Measurements from ENCODE around the gene IL34.
"Not testable (repeated sequence)": the region's sequence is repeated elsewhere in the genome, so short reads cannot be mapped to it uniquely, and the experiment has no call there.

IL34 gene

DNA sequence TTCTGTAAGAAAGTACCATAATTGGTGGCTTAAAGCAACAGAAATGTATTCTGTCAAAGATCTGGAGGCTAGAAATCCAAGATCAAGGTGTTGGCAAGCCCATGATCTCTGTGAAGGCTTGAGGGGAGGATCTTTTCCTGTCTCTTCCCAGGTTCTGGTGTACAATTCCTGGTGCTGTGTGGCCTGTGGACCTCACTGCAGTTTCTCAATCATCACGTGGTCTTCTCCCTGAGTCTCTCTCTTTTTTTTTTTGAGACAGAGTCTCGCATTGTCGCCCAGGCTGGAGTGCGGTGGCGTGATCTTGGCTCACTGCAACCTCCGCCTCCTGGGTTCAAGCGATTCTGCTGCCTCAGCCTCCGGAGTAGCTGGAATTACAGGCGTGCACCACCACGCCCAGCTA, 12.7 kb upstream of the IL34 start:
- DNase-seq, result not testable (repeated sequence)

DNA sequence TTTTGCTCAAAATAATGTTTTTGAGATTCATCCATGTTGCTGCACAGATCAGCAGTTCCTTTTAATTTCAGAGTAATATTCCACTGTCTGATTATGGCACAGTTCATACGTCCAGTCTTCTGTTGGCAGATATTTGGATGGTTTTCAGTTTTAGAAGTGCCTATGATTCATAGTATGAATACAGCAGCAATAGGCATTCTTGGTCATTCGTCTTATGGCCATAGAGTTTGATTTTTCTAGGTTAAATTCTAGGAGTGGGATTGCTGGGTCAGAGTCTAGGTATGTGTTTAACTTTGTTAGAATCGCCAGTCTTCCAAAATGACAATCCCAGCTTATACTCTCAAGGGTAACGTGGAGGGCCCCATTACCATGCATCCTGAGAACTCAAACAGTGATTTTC, 11.5 kb upstream of the IL34 start:
- DNase-seq, result no peak

DNA sequence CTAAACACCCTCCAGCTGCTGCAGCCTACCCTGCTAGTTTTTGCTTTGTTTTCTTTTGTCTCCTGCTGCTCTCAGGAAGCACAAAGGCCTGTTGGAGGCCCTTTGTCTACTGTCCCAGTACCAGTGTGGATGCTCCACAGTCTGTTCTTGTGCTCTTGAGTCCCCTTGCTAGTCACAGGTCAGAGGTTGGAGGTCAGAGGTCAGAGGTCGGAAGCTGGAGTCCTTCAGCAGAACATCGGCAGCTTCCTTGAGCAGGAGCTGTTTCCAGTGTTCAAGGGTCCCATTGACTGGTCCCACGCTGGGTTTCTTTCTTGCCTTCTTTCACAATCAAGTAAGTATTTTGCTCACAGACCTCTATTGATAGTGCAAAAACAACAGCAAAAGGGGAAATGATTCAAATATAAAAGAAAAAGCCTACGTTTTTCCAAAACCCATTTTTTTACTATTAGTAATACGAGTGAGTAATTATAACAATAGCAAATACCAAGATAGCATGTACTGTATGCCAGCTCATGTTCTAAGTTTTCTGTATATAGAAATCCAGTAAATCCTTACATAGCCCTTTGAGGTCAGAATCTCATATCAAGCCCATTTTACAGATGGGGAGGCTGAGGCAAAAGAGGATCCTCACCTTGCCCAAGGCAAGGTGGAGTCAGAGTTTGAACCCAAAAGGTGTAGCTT, 10.9 kb upstream of the IL34 start:
- DNase-seq, result no peak

DNA sequence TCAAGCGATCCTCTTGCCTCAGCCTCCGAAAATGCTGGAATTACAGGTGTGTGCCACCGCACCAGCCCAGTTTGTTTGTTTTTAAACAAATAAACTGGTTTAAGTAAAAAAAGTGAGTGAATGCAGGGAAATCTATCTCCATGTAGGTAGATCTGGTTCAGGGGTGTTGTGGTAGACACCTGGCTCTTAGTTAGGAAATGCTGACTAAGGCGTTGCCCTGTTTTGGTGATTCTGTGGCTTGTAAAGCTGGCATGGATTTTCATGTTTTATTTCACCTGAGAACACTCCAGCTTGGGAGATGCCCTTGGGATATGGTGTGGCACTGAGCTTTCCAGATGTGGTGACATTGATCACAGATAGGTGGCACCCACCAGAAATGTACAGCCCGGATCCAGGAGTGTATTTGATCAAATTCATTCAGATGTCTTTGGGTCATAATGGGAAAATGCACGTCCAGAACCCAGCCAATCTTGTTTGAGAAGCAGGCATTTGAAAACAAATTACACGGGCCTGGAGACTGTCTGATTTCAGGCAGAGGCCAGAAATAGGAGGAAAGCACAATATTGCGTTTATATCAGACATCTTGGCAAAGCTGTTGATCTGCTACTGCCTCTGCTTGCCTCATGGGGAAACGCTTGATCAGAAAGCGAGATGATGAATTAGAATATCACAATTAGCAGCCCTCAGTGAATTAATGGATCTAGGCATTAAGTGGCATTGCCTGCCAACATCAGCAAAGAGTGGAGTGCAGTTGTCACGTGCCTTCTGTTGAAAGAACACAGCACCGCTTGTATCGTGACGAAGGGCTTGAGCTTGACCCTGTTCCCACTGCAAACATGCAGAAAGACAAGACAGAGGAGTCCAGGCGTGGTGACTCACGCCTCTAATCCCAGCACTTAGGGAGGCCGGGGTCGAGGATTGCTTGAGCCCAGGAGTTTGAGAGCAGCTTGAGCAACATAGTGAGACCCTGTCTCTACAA, 7.3 kb upstream of the IL34 start:
- no peak for DNase-seq

DNA sequence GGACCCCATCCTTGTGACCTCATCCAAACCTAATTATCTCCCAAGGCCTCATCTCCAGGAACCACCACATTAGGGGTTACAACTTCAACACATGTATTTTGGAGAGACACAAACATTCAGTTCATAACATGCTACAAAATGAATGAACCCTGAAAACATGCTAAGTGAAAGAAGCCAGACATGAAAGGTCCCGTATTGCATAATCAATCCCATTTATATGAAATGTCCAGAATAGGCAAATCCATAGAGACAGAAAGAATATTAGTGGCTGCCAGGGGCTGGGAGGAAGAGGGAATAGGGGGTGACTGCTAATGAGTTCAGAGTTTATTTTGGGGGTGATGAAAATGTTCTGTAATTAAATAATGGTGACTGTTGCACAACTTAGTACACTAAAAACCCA, 3.7 kb upstream of the IL34 start:
- no peak for DNase-seq

DNA sequence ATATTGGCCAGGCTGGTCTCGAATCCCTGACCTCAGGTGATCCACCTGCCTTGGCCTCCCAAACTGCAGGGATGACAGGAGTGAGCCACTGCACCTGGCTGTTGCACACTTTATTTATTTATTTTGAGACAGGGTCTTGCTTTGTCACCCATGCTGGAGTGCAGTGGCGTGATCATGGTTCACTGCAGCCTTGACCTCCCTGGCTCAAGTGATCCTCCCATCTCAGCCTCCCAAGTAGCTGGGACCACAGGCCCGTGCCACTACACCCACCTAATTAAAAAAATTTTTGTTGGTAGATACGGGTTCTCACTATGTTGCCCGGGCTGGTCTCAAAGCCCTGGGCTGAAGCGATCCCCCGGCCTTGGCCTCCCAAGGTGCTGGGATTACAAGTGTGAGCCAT, 3.1 kb upstream of the IL34 start:
- not testable (repeated sequence) for DNase-seq

DNA sequence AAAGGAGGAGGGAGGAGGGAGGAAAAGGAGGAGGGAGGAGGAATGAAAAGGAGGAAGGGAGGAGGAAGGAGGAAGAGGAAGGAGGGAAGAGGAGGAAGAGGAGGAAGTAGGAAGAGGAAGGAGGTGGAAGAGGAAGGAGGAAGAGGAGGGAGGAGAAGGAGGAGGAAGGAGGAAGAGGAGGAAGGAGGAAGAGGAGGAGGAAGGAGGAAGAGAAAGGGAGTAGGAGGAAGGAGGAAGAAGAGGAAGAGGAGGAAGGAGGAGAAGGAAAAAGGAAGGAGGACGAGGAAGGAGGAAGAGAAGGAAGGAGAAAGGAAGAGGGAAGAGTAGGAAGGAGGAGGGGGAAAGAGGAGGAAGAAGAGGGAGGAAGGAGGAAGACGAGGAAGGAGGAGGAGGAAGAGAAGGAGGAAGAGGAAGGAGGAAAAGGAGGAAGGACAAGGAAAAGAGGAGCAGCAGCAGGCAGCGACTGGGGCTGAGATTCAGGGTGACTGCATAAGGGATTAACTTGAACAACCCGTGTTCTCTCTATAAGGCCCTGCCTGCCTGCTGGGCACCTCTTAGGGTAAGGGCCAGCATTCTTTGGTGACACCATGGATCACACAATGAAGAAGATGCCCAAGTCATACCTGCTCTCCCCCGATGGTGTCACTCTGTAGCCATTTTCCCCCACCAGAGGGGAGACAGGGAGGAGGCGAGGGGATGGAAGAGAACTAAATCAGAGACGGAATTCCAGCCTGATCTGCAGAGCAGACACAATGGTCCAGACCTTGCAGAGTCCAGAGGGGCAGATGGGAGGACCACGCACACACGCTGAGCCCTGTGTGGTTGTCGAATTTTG, 1.4 kb upstream of the IL34 start:
- no peak for DNase-seq

DNA sequence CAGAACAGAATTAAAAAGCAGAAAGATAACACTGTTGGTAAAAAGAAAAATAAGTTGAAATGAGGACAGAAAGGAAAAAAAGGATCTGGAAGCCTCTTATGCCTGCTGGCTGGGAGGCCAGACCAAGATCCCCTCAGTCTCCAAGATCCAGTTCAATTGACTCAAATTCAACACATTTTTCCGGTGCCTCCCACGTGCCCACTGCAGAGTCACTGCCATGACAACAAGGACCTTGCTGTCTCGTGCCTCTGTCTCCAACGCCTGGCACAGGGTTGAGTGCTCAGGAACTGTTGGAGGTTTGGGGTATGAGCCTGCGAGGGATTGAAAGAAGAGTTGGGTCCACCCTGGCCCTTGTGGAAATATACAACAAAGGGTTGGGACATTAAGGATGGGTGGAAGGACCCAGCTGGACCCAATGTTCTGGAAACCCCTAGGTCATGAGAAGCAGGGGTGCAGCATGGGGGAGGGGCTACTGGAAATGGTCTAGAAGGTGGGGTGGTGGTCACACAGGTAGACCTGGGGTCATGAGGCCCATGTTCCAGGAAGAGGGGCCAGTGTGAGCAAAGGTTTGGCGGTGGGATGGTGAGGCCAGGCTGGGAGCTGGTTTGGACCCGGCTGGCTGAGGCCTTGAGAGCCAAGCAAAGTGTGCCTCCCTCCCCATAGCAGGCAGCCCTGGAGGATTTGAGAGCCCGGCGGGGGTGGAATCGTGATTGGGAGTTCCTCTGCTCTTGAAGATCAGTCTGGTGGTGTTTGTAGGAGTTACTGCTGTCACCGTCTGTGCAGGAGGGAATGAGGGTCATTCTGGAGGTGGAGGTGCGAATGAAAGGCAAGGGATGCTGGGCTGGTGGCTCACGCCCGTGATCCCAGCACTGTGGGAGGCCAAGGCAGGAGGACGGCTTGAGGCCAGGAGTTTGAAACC, 1.3 kb downstream of the IL34 start:
- no peak for DNase-seq

DNA sequence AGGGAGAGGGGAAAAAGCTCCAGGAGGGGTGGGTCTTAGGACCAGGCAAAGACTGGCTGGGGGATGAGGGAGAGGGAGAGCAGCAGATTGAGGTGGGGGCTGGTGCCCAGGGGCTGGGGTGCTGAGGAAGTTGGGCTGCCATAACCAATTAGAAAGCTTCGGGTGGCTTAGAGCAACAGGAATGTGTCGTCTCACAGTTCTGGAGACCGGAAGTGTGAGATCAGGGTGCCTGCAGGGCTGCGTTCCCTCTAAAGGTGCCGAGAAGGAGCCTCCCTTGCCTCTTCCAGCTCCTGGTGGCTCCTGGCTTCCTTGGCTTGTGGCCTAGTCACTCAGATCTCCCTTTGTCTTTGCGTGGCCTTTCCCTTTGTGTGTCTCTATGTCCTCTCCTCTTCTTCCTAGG, 2.2 kb downstream of the IL34 start:
- DNase-seq, result no peak

DNA sequence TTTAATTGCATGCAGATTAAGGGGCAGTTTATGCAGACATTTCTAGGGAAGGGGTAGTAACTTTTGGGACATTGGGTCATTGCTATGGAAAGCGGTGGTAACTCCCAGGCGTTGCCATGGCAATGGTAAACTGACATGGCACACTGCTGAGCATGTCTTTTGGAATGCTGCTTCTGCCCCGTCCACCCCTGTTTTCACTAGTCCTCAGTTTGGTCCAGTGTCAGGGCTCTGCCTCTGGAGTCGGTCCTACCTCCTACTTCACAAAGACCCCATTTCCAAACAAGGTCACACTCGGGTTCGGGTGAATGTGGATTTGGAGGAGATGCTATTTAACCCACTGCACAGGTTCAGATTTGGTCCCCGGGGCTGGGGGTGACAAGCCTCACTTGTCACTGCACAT, 2.9 kb downstream of the IL34 start:
- no peak for DNase-seq

DNA sequence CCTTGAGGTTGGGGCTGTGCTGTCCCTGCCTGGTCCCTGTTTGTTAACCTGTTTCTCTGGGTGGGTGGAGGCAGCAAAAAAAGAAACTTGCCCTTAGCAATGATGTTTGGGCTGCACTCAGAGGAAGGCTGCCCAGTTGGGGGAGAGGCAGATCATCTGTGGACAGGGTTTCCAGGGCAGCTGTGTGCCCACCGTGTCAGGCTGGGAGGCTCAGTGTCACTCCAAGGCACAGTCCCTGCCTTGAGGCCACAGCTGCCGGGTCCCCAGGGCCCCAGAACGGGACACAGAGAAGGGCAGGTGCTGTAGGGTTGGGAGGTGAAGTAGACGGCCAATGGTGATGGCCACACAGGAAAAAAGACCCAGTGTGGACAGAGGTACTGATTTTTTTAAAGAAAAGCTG, 3.9 kb downstream of the IL34 start:
- DNase-seq, result no peak

DNA sequence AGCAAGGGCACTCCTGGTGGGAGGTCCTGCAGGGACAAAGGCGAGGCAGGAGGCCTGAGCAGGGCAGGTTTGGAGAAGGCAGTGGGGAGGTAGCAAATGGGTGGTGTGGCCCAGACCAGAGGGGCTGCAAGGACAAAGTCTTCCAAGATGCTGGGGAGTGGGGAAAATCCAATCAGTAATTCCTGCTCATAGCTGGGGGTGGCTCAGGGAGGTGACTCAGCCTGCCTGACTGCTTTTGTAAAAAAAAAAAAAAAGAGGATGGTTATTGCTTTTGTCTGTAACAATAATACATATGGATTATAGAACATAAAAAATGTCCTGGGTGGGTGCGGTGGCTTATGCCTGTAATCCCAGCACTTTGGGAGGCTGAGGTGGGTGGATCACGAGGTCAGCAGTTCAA, 5.2 kb downstream of the IL34 start:
- no peak for DNase-seq

DNA sequence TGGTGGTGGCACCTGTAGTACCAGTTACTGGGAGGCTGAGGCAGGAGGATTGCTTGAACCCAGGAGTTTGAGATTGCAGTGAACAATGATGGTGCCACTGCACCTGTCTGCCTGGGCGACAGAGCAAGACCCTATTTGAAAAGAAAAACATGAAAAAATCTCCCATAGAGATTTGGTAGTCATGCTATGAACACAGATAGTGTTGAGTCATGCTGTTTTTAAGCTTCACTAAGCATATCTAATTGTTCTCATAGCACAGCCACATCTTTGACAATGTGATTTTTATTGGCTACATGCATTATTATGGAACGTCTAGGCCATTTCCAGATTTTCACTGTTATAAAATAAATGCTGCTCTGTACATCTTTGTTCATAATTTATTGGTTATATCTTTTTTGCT, 6.0 kb downstream of the IL34 start:
- no peak for DNase-seq

DNA sequence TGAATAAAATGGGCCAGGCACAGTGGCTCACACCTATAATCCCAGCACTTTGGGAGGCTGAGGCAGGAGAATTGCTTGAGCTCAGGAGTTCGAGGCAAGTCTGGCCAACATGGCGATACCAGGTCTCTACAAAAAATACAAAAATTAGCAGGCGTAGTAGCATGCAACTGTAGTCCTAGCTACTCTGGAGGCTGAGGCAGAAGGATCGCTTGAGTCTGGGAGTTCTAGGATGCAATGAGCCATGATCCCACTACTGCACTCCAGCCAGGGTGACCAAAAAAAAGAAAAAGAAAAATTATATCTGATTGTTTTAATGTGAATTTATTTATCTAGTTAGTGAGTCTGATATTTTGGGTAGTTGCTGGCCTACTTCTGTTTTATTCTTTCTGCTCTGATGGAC, 7.0 kb downstream of the IL34 start:
- DNase-seq, result no peak

DNA sequence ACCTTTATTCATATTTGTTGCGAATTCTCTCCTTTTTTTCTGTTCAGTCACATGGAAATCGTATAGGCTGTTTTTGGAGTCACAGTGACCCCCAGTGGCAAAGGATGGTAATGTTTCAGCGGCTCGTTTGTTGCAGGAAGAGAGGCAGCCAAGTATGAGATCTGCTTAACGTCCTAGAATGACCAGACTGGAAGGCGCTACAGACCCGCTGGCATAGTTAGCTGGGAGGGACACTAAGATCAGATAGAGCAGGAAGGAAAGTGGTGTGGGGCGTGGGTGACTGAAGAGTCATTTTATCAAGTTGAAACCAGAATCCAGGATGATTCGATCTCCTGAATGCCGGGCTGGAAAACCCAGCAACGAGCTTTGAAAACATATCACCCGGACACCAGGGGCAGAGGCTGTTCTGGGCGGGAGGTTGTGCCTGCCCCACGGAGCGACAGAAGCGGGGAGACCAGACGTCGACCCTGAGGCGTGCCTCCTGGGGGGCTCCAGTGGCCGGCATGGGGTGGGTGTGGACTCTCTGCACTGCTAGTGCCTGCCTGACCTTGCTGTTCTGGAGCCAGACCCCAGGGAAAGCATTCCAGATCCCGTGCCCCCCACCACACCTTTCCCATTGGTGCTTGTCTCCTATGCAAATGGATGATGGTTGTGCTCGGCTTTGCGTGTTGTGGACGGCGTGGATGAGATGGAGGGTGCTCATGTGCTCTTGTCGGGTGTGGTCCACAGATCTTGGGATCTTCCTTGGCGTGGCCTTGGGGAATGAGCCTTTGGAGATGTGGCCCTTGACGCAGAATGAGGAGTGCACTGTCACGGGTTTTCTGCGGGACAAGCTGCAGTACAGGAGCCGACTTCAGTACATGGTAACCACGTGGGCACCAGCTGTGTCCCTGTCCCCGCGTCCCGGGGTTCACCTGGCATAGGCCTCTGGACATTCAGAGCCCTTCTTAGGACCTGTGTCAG, 7.7 kb downstream of the IL34 start:
- peak; percentile 30 for DNase-seq

DNA sequence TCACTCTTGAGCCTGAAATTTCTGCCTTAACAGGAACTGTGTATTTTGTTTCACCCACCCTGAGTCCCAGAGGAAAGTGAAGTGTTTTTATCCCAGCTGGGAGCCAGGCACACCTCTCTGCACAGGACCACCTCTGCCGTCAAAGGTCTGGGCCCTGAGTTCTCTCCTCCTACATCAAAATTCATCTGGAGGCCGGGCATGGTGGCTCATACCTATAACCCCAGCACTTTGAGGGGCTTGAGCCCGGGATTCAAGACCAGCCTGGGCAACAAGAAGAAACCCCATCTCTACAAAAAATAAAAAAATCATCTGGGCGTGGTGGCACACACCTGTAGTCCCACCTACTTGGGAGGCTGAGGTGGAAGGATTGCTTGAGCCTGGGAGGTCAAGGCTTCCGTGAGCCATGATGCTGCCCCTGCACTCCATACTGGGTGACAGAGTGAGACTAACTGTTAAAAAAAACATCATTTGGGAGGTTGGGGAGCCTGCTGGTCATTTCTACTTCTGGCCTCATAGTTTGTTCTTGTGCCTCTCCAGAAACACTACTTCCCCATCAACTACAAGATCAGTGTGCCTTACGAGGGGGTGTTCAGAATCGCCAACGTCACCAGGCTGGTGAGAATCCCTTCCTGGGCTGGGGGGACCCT, 9.8 kb downstream of the IL34 start:
- no peak for DNase-seq

DNA sequence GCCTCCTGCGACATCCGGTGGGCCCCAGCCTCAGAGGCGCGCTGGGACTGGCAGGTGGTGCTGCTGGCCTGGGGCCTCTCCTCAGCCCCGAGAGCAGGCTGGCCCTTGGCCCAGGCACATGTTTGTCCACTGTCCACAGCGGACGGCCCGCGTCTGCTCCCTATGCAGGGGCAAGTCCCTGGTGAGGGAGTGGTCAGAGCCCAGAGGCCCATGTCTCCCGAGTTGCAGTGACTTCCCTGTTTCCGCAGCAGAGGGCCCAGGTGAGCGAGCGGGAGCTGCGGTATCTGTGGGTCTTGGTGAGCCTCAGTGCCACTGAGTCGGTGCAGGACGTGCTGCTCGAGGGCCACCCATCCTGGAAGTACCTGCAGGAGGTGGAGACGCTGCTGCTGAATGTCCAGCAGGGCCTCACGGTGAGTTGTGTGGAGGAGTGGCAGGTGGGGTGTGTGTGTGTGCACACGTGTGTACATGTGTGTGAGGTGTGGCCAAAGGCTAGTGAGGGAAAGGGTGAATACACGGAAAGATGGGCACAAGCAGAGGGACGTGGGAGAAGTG, 10.4 kb downstream of the IL34 start:
- DNase-seq, result no peak

DNA sequence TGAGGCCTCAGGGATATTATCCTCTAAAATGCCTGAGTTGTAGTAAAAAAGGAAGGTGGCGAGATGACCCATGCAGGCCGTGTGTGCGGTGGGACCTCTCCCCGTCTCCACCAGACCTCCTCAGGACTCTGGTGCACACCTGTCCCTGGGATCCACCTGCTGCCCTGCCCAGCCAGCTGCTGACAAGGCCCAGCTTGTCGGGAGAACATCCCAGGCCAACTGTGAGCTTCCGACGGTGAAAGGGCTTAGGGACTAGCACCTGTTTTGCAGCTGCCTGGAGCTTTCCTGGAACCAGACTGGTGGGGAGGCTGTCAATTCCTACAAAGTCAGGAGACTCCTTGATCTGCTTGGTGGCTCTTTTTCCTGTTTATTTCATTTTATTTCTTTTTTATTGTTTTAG, 11.6 kb downstream of the IL34 start:
- DNase-seq, result no peak

DNA sequence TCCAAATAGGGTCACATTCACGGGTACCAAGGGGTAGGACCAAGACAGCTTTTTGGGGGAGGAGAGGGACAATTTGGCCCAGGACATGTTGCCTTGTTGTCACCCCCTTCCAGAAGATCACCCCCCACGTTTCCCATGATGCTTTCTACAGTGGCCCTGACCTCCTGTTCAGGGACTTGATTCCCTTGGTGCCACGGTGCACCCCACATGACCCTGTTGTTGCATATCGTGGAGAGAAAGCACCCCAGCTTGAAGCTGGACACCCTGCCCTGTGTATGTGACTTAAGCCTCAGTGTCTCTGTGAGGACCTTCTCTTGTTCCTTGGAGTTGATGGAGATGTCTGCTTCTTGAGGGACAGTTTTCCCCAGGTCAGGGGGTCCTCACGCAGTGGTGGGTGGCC, 12.6 kb downstream of the IL34 start:
- DNase-seq, result no peak

DNA sequence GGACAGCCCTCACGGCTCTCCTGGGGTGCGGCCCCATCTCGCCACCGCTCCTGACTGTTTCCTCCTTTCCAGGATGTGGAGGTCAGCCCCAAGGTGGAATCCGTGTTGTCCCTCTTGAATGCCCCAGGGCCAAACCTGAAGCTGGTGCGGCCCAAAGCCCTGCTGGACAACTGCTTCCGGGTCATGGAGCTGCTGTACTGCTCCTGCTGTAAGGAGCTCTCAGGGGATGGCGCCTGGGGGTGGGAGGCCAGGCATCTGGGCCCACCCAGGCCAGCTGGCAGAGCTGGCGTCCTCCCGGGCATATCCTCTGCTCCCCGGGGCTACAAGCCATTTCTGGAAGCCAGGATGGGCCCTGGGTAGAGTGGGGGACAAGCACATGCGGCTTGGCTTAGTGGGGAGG, 13.2 kb downstream of the IL34 start:
- no peak for DNase-seq

All from GF-D8 (cell line).